K562 (cell line): ENCODE data around the gene MRPL9. TPM values are rescaled to one million over a fixed set of nuclear protein-coding genes. Genes with fewer than 3 reads are reported as not detected.

Experiments
- ATAC-seq: fragments of 200-7000 bp; cut with Tn5 transposase; 3 replicates; pipeline ENCODE4 v1.9.1; 2020; ENCODE audit warnings: moderate library complexity
- BruUV-seq: library from RNA; stranded (reverse); fragments of 400-500 nt; replicated peaks from 2 replicates; lab custom pipeline; 2021; lab: Mats Ljungman, UMichigan
- CTCF ChIA-PET: fragments of 300-600 bp; formaldehyde crosslinking; extraction: SDS; loops from one replicate; lab custom pipeline; 2021; ENCODE audit warnings: low intra/inter-chr PET ratio; lab: Yijun Ruan, JAX
- POLR2A ChIA-PET: fragments of 300-600, 350-650 bp; sonication (Branson Sonifier 250); formaldehyde crosslinking; extraction: SDS; loops from one replicate; lab custom pipeline; 2021; ENCODE audit warnings: antibody characterized with exemption, inconsistent platforms; lab: Yijun Ruan, JAX
- DNase-seq, 4 experiments: peaks; one replicate each; pipeline versions ENCODE4 v3.0.0 to v3.0.0-alpha.2; 2011 to 2018; ENCODE audit warnings: low spot score in 3 of 4, mixed read lengths in 3 of 4; ENCODE audit errors: extremely low read depth in 1 of 4
- FAIRE-seq: peaks from 2 replicates; lab custom pipeline; 2011; peaks lifted over from hg19 to GRCh38; lab: Jason Lieb, UNC
- H2AFZ ChIP-seq: 2 replicates; pipeline ENCODE4 v1.6.0; 2011; ENCODE audit warnings: low read depth, low read length, control low read depth, inconsistent platforms
- H3K27ac ChIP-seq: fragments of 200-600 bp; 3 replicates; pipeline ENCODE4 v1.8.0; 2011; ENCODE audit warnings: low read depth, mild to moderate bottlenecking, control low read depth, inconsistent platforms, low read length, moderate library complexity, mixed read lengths; ENCODE audit errors: extremely low read depth
- H3K27me3 ChIP-seq, 2 experiments: fragments of 300-600 bp in 1 of 2; 2 replicates in 1 of 2; 3 replicates in 1 of 2; pipeline versions ENCODE4 v1.6.0 to v1.8.0; 2011; ENCODE audit warnings: inconsistent platforms in 2 of 2, low read length in 2 of 2, mild to moderate bottlenecking in 1 of 2, mixed read lengths in 1 of 2, moderate library complexity in 1 of 2; ENCODE audit not compliant: control insufficient read depth in 2 of 2, insufficient read depth in 2 of 2
- H3K36me3 ChIP-seq: fragments of 300-600 bp; 3 replicates; pipeline ENCODE4 v1.8.0; 2011; ENCODE audit warnings: mild to moderate bottlenecking, low read length, inconsistent platforms; ENCODE audit not compliant: control insufficient read depth, insufficient read depth
- H3K4me1 ChIP-seq, 2 experiments: fragments of 200-600 bp in 1 of 2; replicated peaks in 1 of 2; 2 replicates in 1 of 2; 3 replicates in 1 of 2; pipeline versions ENCODE4 v1.5.1 to v1.8.0; 2011; ENCODE audit warnings: inconsistent platforms in 2 of 2, low read length in 2 of 2, mild to moderate bottlenecking in 1 of 2, mixed read lengths in 1 of 2, moderate library complexity in 1 of 2; ENCODE audit not compliant: control insufficient read depth in 2 of 2, insufficient read depth in 2 of 2
- H3K4me2 ChIP-seq: 2 replicates; pipeline ENCODE4 v1.6.1; 2011; ENCODE audit warnings: low read length, control low read depth, inconsistent platforms, mixed read lengths; ENCODE audit not compliant: insufficient read depth
- H3K4me3 ChIP-seq: fragments of 200-600 bp; sonication (generic), shearing (Covaris generic); 2 replicates; pipeline ENCODE4 v1.5.1; 2016; ENCODE audit warnings: control low read depth, inconsistent platforms
- H3K79me2 ChIP-seq: fragments of 200-600 bp; 3 replicates; pipeline ENCODE4 v1.8.0; 2011; ENCODE audit warnings: low read length, inconsistent platforms; ENCODE audit not compliant: control insufficient read depth, insufficient read depth
- H3K9ac ChIP-seq, 2 experiments: 2 replicates each; pipeline versions ENCODE4 v1.6.0 to v1.6.1; 2011; ENCODE audit warnings: low read depth in 2 of 2, low read length in 2 of 2, control low read depth in 1 of 2, inconsistent platforms in 1 of 2, mild to moderate bottlenecking in 1 of 2, mixed read lengths in 1 of 2; ENCODE audit not compliant: insufficient read depth in 1 of 2
- H3K9me1 ChIP-seq: one replicate; pipeline ENCODE4 v1.6.0; 2011; ENCODE audit warnings: inconsistent platforms, mild to moderate bottlenecking, low read length, moderate library complexity; ENCODE audit not compliant: control insufficient read depth, insufficient read depth
- H3K9me3 ChIP-seq: replicated peaks from 2 replicates; pipeline ENCODE4 v1.5.1; 2011; ENCODE audit warnings: low read depth, low read length, inconsistent platforms; ENCODE audit not compliant: control insufficient read depth, insufficient read depth
- H4K20me1 ChIP-seq: replicated peaks from 2 replicates; pipeline ENCODE4 v1.6.1; 2011; ENCODE audit warnings: low read length, inconsistent platforms, mixed read lengths; ENCODE audit not compliant: control insufficient read depth, insufficient read depth
- CTBP1 ChIP-seq: fragments of 450-650 bp; IDR thresholded peaks from 2 replicates; pipeline ENCODE4 v1.6.1; 2016; ENCODE audit warnings: borderline replicate concordance
- ESRRB ChIP-seq: fragments of 250-450 bp; sonication (Bioruptor Pico); IDR thresholded peaks from 2 replicates; pipeline ENCODE4 v1.5.0; 2020; ENCODE audit warnings: mild to moderate bottlenecking, moderate library complexity, borderline replicate concordance
- KDM5B ChIP-seq: fragments of 200-600 bp; sonication (generic); IDR thresholded peaks from 2 replicates; pipeline ENCODE4 v1.6.1; 2012; ENCODE audit warnings: low read depth, mild to moderate bottlenecking, moderate library complexity, low read length, control low read depth, inconsistent platforms; ENCODE audit not compliant: insufficient replicate concordance
- KLF1 ChIP-seq: fragments of 450-650 bp; IDR thresholded peaks from 2 replicates; pipeline ENCODE4 v1.6.1; 2016; ENCODE audit warnings: missing genetic modification characterization, missing compliant biosample characterization
- MIER1 ChIP-seq: fragments of 450-650 bp; IDR thresholded peaks from 2 replicates; pipeline ENCODE4 v1.6.1; 2016; ENCODE audit warnings: antibody characterized with exemption, mild to moderate bottlenecking, low read depth
- PHB ChIP-seq: fragments of 250-450 bp; sonication (Bioruptor Pico); IDR thresholded peaks from 2 replicates; pipeline ENCODE4 v1.5.0; 2021
- SUPT5H ChIP-seq: fragments of 450-650 bp; IDR thresholded peaks from 2 replicates; pipeline ENCODE4 v1.6.1; 2016
- ZNF24 ChIP-seq: fragments of 450-650 bp; IDR thresholded peaks from 2 replicates; pipeline ENCODE4 v1.6.1; 2016
- ZNF668 ChIP-seq: fragments of 250-450 bp; sonication (Bioruptor Pico); IDR thresholded peaks from 2 replicates; pipeline ENCODE4 v1.8.0; 2022; ENCODE audit warnings: mild to moderate bottlenecking, inconsistent platforms
- WGBS: fragments of 100-300 bp; shearing (Covaris generic); methylation state at CpG from one replicate; pipeline ENCODE4 v1.1.6; 2016; ENCODE audit warnings: low coverage, mixed read lengths; ENCODE audit not compliant: insufficient coverage; ENCODE audit errors: missing lambda C conversion rate; 5-methylcytosine and 5-hydroxymethylcytosine counted together
- in situ Hi-C: fragments of 300-500 bp; cut with MboI; formaldehyde crosslinking; loops from 4 replicates; pipeline ENCODE4 v1.15.0; 2018; ENCODE audit warnings: inconsistent platforms, mixed read lengths
- intact Hi-C: fragments of 100-400 bp; cut with micrococcal nuclease; formaldehyde crosslinking; loops from 2 replicates; pipeline ENCODE4 v1.14.2; 2022
- polyA plus RNA-seq, 8 experiments: library from polyadenylated mRNA; depleted of rRNA in 4 of 8; stranded (reverse) in 5 of 8; unstranded in 3 of 8; fragments of >200 nt; fragmentation: Nextera tagmentation in 2 of 8; fragmentation: Illumina TruSeq in 1 of 8; extraction: Ambion mirVana in 2 of 8; extraction: Trizol in 1 of 8; gene quantifications; 2 replicates each; pipeline versions ENCODE4 v1.2.1 to v1.2.3, GENCODE V29; 2011 to 2014; ENCODE audit warnings: inconsistent platforms in 1 of 8, missing spikeins in 1 of 8
- total RNA-seq, 7 experiments: library from RNA; depleted of rRNA in 6 of 7; stranded (reverse); fragments of >200 nt in 6 of 7; fragmentation: Illumina TruSeq in 2 of 7; extraction: Trizol in 2 of 7; gene quantifications; 2 replicates each; pipeline versions ENCODE4 v1.2.1 to v1.2.3, GENCODE V29; 2011 to 2021; ENCODE audit warnings: low replicate concordance in 1 of 7
- TF ChIP-seq, protein P1 (sequence below): fragments of 450-650 bp; formaldehyde crosslinking; conservative IDR thresholded peaks from 2 replicates; pipeline ENCODE4 v1.4.0; 2022; ENCODE audit warnings: mild to moderate bottlenecking, missing genetic modification characterization
- TF ChIP-seq, protein P2 (sequence below), 2 experiments: fragments of 450-650 bp in 1 of 2; sonication (generic) in 1 of 2; formaldehyde crosslinking in 1 of 2; IDR thresholded peaks; 2 replicates each; pipeline versions ENCODE4 v1.7.1 to v1.9.0; 2016 to 2022; ENCODE audit warnings: inconsistent platforms in 1 of 2, mild to moderate bottlenecking in 1 of 2, missing genetic modification reagents in 1 of 2

The MRPL9 gene
- total and polyA plus RNA-seq, 9 of the 15 experiments (the other 6 are each of a cell fraction or from before 2014, with no cell fraction given) = 38.0 to 162 (median 111) TPM

DNA sequence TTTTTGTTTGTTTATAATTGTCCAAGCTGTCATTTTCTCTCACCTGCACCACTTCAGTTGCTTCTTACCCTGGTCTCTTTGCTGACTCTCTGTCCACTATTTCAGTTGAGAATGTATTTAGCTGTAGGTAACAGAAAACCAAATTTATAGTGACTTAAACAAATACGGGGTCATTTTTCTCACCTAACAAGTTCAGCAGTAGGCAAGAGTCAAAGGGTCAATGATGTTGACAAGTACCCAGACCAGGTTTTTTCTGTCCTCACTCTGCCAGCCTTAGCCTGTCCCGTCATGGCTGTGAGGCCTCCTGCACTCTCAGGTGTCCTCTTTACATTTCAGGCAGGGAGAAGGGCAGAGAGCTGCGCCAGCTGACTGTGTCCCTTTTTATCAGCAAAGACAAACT is 30.2 kb downstream of the MRPL9 start (continued):
- TF ChIP-seq KLF1 (tag) = no peak
- TF ChIP-seq CTBP1 = no peak
- TF ChIP-seq MIER1 = no peak
- no peak for TF ChIP-seq SUPT5H
- TF ChIP-seq ZNF668 (CRISPR knock-in tag) = no peak
- no peak for TF ChIP-seq PHB (CRISPR knock-in tag)
- no peak for TF ChIP-seq ESRRB
- TF ChIP-seq, protein P1, sequence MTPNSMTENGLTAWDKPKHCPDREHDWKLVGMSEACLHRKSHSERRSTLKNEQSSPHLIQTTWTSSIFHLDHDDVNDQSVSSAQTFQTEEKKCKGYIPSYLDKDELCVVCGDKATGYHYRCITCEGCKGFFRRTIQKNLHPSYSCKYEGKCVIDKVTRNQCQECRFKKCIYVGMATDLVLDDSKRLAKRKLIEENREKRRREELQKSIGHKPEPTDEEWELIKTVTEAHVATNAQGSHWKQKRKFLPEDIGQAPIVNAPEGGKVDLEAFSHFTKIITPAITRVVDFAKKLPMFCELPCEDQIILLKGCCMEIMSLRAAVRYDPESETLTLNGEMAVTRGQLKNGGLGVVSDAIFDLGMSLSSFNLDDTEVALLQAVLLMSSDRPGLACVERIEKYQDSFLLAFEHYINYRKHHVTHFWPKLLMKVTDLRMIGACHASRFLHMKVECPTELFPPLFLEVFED (CRISPR knock-in tag) = no peak
- no peak for TF ChIP-seq KDM5B
- TF ChIP-seq, all 486 proteins: peak for 0

DNA sequence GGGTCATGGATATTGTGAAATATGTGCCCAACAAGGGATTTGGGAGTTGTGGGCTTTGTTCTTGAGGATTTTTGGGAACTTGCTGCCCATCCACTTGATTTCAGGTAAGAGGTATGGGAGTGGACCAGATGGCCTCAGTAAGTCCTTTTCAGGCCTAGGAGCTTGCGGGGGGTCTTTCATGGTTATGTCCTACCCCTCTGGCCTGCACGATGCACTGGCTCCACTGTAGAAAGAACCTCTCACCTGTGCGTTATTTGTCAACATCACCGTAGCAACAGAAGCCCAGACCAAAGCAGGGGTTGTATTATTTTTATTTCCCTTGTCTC is 33.4 kb downstream of the MRPL9 start:
- Histone ChIP-seq H4K20me1 (no peaks in the 10 kb centered on the region), H3K4me3 (no peak overlapping the region), H3K9me3 (0 out of 2 replicates have a peak, but pooled peaks cover 2% of the 10 kb centered on the region), H3K9me1 (no peaks in the 10 kb centered on the region), H2AFZ (no peak overlapping the region), H3K27me3 (peaks cover 63 to 75% of the 10 kb centered on the region in 2 experiments), H3K9ac (no peak overlapping the region), H3K4me2 (no peak overlapping the region), H3K36me3 (no peaks in the 10 kb centered on the region), H3K4me1 (no peaks in the 10 kb centered on the region), H3K79me2 (no peaks in the 10 kb centered on the region), H3K27ac (no peak overlapping the region)
- no TSS peak for BruUV-seq
- ATAC-seq = no peak
- 0% methylated on average over 4 of the region's 4 CpGs for WGBS
- ChIA-PET CTCF (no interaction called here), POLR2A (interaction anchor here (2.6 kb wide), 1 partner anchor 15 kb away, joined by 7 read pairs; no protein-coding TSS in a partner anchor)
- in situ Hi-C loops (loop anchor here (10.0 kb wide), 1 partner anchor 285 kb away; no protein-coding TSS in a partner anchor), intact Hi-C loops (loop anchor here (10.0 kb wide), 1 partner anchor 385 kb away; the partner anchor contains the start of gene RFX5)
- DNase-seq = no peak
- no peak for FAIRE-seq
- TF ChIP-seq, protein P2, sequence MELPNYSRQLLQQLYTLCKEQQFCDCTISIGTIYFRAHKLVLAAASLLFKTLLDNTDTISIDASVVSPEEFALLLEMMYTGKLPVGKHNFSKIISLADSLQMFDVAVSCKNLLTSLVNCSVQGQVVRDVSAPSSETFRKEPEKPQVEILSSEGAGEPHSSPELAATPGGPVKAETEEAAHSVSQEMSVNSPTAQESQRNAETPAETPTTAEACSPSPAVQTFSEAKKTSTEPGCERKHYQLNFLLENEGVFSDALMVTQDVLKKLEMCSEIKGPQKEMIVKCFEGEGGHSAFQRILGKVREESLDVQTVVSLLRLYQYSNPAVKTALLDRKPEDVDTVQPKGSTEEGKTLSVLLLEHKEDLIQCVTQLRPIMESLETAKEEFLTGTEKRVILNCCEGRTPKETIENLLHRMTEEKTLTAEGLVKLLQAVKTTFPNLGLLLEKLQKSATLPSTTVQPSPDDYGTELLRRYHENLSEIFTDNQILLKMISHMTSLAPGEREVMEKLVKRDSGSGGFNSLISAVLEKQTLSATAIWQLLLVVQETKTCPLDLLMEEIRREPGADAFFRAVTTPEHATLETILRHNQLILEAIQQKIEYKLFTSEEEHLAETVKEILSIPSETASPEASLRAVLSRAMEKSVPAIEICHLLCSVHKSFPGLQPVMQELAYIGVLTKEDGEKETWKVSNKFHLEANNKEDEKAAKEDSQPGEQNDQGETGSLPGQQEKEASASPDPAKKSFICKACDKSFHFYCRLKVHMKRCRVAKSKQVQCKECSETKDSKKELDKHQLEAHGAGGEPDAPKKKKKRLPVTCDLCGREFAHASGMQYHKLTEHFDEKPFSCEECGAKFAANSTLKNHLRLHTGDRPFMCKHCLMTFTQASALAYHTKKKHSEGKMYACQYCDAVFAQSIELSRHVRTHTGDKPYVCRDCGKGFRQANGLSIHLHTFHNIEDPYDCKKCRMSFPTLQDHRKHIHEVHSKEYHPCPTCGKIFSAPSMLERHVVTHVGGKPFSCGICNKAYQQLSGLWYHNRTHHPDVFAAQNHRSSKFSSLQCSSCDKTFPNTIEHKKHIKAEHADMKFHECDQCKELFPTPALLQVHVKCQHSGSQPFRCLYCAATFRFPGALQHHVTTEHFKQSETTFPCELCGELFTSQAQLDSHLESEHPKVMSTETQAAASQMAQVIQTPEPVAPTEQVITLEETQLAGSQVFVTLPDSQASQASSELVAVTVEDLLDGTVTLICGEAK (IDR thresholded peaks at IDR 0.05) = no peak
- TF ChIP-seq, protein P2 (CRISPR knock-in tag; IDR thresholded peaks at IDR 0.05) = no peak
- no peak for TF ChIP-seq ZNF24
